ENCODE data around the gene PROCR.

Gene PROCR

GRCh38 chr20:35171753-35172433 is at the start of gene PROCR:
Gene PROCR, plus strand, starts transcription at chr20:35172072. Its CDS starts 83 bp downstream, at chr20:35172155.
- H3K4me3 ChIP-seq (ENCODE audit: low read depth, low read length), result no peak within 1 kb of the TSS; the same call in none of the 2 replicates
- no peak for DNase-seq (ENCODE audit: low read depth)
- TF ChIP-seq CTCF (IDR thresholded peaks at IDR 0.05; ENCODE audit: low read depth, low read length, missing control alignments), result no peak

GRCh38 chr20:35122756-35123405 is 49.0 kb upstream of the PROCR start:
- no peak overlapping the region for H3K4me3 ChIP-seq (ENCODE audit: low read depth, low read length)
- no peak for DNase-seq (ENCODE audit: low read depth)
- TF ChIP-seq CTCF (IDR thresholded peaks at IDR 0.05; ENCODE audit: low read depth, low read length, missing control alignments), result no peak

GRCh38 chr20:35125753-35126152 is 46.1 kb upstream of the PROCR start:
- TF ChIP-seq CTCF (IDR thresholded peaks at IDR 0.05; ENCODE audit: low read depth, low read length, missing control alignments), result no peak
- H3K4me3 ChIP-seq (ENCODE audit: low read depth, low read length), result no peak overlapping the region
- no peak for DNase-seq (ENCODE audit: low read depth)

- DNase-seq (ENCODE audit: low read depth), result no peak
- no peak for TF ChIP-seq CTCF (IDR thresholded peaks at IDR 0.05; ENCODE audit: low read depth, low read length, missing control alignments)
Observed at GRCh38 chr20:35129647-35130069, 42.2 kb upstream of the PROCR start.

GRCh38 chr20:35131934-35132333 is 39.9 kb upstream of the PROCR start:
- TF ChIP-seq CTCF (IDR thresholded peaks at IDR 0.05; ENCODE audit: low read depth, low read length, missing control alignments), result no peak
- H3K4me3 ChIP-seq (ENCODE audit: low read depth, low read length), result no peak overlapping the region
- DNase-seq (ENCODE audit: low read depth), result no peak

More at GRCh38 chr20:35129647-35130069, 42.2 kb upstream of the PROCR start:
- H3K4me3 ChIP-seq (ENCODE audit: low read depth, low read length), result no peak overlapping the region

- TF ChIP-seq CTCF (IDR thresholded peaks at IDR 0.05; ENCODE audit: low read depth, low read length, missing control alignments), result no peak
- no peak for DNase-seq (ENCODE audit: low read depth)
- no peak overlapping the region for H3K4me3 ChIP-seq (ENCODE audit: low read depth, low read length)
Observed at GRCh38 chr20:35133031-35133430, 38.8 kb upstream of the PROCR start.

Data from GM12864 (cell line).